Hepatocyte (in vitro differentiated cells): Measurements from ENCODE around the gene BMX.

ENCODE experiments used
- CTCF ChIP-seq: fragments of 200-600 bp; sonication (generic); IDR thresholded peaks from 2 replicates; pipeline ENCODE4 v1.5.1; 2016; ENCODE audit warnings: antibody characterized with exemption, mild to moderate bottlenecking; ENCODE audit not compliant: poor library complexity
- EZH2 ChIP-seq: fragments of 200-600 bp; sonication (generic); IDR thresholded peaks from 2 replicates; pipeline ENCODE4 v1.6.1; 2016; ENCODE audit warnings: antibody characterized with exemption, mild to moderate bottlenecking, borderline replicate concordance
- EZH2phosphoT487 ChIP-seq: fragments of 200-600 bp; sonication (generic); IDR thresholded peaks from one replicate; pipeline ENCODE4 v1.6.1; 2018; ENCODE audit warnings: antibody characterized with exemption, mild to moderate bottlenecking, low read depth, moderate library complexity; ENCODE audit not compliant: unreplicated experiment, severe bottlenecking

- TF ChIP-seq CTCF (no peak), EZH2 (no peak), EZH2phosphoT487 (no peak)
These were observed 3.8 kb upstream of the BMX start for GRCh38 chrX:15496824-15497223.
